HG02943 (cell line): Measurements from ENCODE around the gene EBNA1BP2.
"Not testable (repeated sequence)": the region's sequence is repeated elsewhere in the genome, so short reads cannot be mapped to it uniquely, and the experiment has no call there.

Source experiments
- ATAC-seq: cut with Tn5 transposase; IDR thresholded peaks from one replicate; pipeline ENCODE4 v1.9.1; 2021; ENCODE audit warnings: mild to moderate bottlenecking, low read depth, moderate library complexity; ENCODE audit not compliant: unreplicated experiment

EBNA1BP2 gene

GRCh38 chr1:43123031-43123430 is 49.1 kb downstream of the EBNA1BP2 start:
- ATAC-seq = no peak

- ATAC-seq = no peak
Observed at GRCh38 chr1:43121256-43121900, 50.7 kb downstream of the EBNA1BP2 start.

- ATAC-seq = not testable (repeated sequence)
Observed at GRCh38 chr1:43119928-43120586, 52.0 kb downstream of the EBNA1BP2 start.
